HG03571 (cell line): ENCODE results near the gene TAOK2.
"Not testable (repeated sequence)": the region's sequence is repeated elsewhere in the genome, so short reads cannot be mapped to it uniquely, and the experiment has no call there.

Experiments
- ATAC-seq: cut with Tn5 transposase; IDR thresholded peaks from one replicate; pipeline ENCODE4 v1.9.1; 2021; ENCODE audit not compliant: unreplicated experiment

TAOK2 gene

GRCh38 chr16:30003670-30004423 lies 30.2 kb downstream of the TAOK2 start:
- ATAC-seq: no peak

GRCh38 chr16:30004424-30004776 lies 30.7 kb downstream of the TAOK2 start:
- ATAC-seq: no peak

GRCh38 chr16:30004811-30005242 lies 31.2 kb downstream of the TAOK2 start:
- no peak for ATAC-seq

GRCh38 chr16:30005341-30006094 lies 31.9 kb downstream of the TAOK2 start:
- no peak for ATAC-seq

- no peak for ATAC-seq
Observed at GRCh38 chr16:30006095-30006473, 32.4 kb downstream of the TAOK2 start.

GRCh38 chr16:30006659-30007377 lies 33.1 kb downstream of the TAOK2 start:
- no peak for ATAC-seq

- ATAC-seq: no peak
Observed at GRCh38 chr16:30007378-30007895, 33.8 kb downstream of the TAOK2 start.

GRCh38 chr16:30009085-30009862 lies 35.6 kb downstream of the TAOK2 start:
- ATAC-seq: no peak

- ATAC-seq: no peak
Observed at GRCh38 chr16:30009990-30010843, 36.5 kb downstream of the TAOK2 start.

GRCh38 chr16:30010844-30011713 lies 37.4 kb downstream of the TAOK2 start, which contains the start of gene DOC2A:
TSS of gene DOC2A (minus strand) at chr16:30011027. CDS start at chr16:30010222, 805 bp downstream.
- no peak for ATAC-seq

- no peak for ATAC-seq
Observed at GRCh38 chr16:30011714-30012504, 38.2 kb downstream of the TAOK2 start.

GRCh38 chr16:30012598-30012997 lies 38.9 kb downstream of the TAOK2 start:
- not testable (repeated sequence) for ATAC-seq

GRCh38 chr16:30015450-30015849 lies 41.8 kb downstream of the TAOK2 start:
- ATAC-seq: not testable (repeated sequence)

- ATAC-seq: no peak
Observed at GRCh38 chr16:30016555-30017276, 43.0 kb downstream of the TAOK2 start.

GRCh38 chr16:30017277-30017656 lies 43.6 kb downstream of the TAOK2 start:
- no peak for ATAC-seq

- not testable (repeated sequence) for ATAC-seq
Observed at GRCh38 chr16:30017937-30018336, 44.3 kb downstream of the TAOK2 start.

GRCh38 chr16:30018731-30019158 lies 45.1 kb downstream of the TAOK2 start:
- no peak for ATAC-seq
